ENCODE results near the gene ADGRL3. TPM values are rescaled to one million over a fixed set of nuclear protein-coding genes. Genes with fewer than 3 reads are reported as not detected.

The ADGRL3 gene
- total and polyA plus RNA-seq, 2 donors (not counting 1 experiment from before 2014, with no cell fraction given): not detected

GRCh38 chr4:61300266-61300844 lies 100.2 kb downstream of the ADGRL3 start:
- 72% methylated on average over 2 of the region's 2 CpGs for WGBS (ENCODE audit: insufficient coverage)
- no peaks in the 10 kb centered on the region for H3K9me3 ChIP-seq (ENCODE audit: control extremely low read depth in 1 of 3, control insufficient read depth in 2 of 3, insufficient read depth in 1 of 3, low read length in 2 of 3)
- H3K27me3 Mint-ChIP-seq: no peaks in the 10 kb centered on the region
- ATAC-seq (ENCODE audit: low read depth) (no peak), DNase-seq (no peak)
- no peak overlapping the region for H3K4me3 Mint-ChIP-seq
- H3K27ac Mint-ChIP-seq: no peak overlapping the region
- no peaks in the 10 kb centered on the region for H4K20me1 ChIP-seq (ENCODE audit: control insufficient read depth, insufficient read depth, low read length, poor library complexity, severe bottlenecking)
- H3K9ac ChIP-seq (ENCODE audit: low read length): no peak overlapping the region
- no peak overlapping the region for H3K4me3 ChIP-seq (ENCODE audit: control extremely low read depth in 1 of 5, extremely low read depth in 1 of 5, insufficient read depth in 1 of 5, low read depth in 2 of 5, low read length in 4 of 5)
- TF ChIP-seq EZH2 (IDR thresholded peaks at IDR 0.05; ENCODE audit: borderline replicate concordance, insufficient read depth, low read depth, low read length, poor library complexity, severe bottlenecking): no peak
- TF ChIP-seq CTCF (IDR thresholded peaks at IDR 0.05): no peak
- H2AFZ ChIP-seq (ENCODE audit: insufficient read depth, low read depth, low read length, poor library complexity, severe bottlenecking): no peak overlapping the region
- ChIA-PET CTCF (no interaction called here), POLR2A (no interaction called here)
- H3K4me2 ChIP-seq (replicated peaks; ENCODE audit: low read depth, low read length, poor library complexity, severe bottlenecking): no peak overlapping the region
- H3K36me3 ChIP-seq (replicated peaks in 1 of 2; ENCODE audit: control extremely low read depth in 1 of 2, control insufficient read depth in 1 of 2, extremely low read depth in 1 of 2, insufficient read depth in 2 of 2, low read length in 1 of 2): no peaks in the 10 kb centered on the region
- no peaks in the 10 kb centered on the region for H3K9me3 Mint-ChIP-seq (ENCODE audit: insufficient read depth)
- no peak overlapping the region for H3K27ac ChIP-seq (ENCODE audit: low read length in 2 of 2)
- no peaks in the 10 kb centered on the region for H3K79me2 ChIP-seq (ENCODE audit: control insufficient read depth, insufficient read depth, low read length)
- no peaks in the 10 kb centered on the region for H3K4me1 Mint-ChIP-seq
- intact Hi-C loops (cut with micrococcal nuclease): no loop called here
- no peaks in the 10 kb centered on the region for H3K27me3 ChIP-seq (replicated peaks in 1 of 4; ENCODE audit: control extremely low read depth in 1 of 4, control insufficient read depth in 3 of 4, insufficient read depth in 4 of 4, low read length in 3 of 4)
- no peaks in the 10 kb centered on the region for H3K4me1 ChIP-seq (ENCODE audit: control insufficient read depth in 2 of 2, insufficient read depth in 2 of 2, low read length in 2 of 2)

- H3K4me2 ChIP-seq (replicated peaks; ENCODE audit: low read depth, low read length, poor library complexity, severe bottlenecking): no peak overlapping the region
- Mint-ChIP-seq H3K27ac (no peak overlapping the region), H3K4me3 (no peak overlapping the region), H3K27me3 (no peaks in the 10 kb centered on the region), H3K9me3 (ENCODE audit: insufficient read depth) (no peaks in the 10 kb centered on the region), H3K4me1 (no peaks in the 10 kb centered on the region)
- TF ChIP-seq CTCF (IDR thresholded peaks at IDR 0.05) (no peak), EZH2 (IDR thresholded peaks at IDR 0.05; ENCODE audit: borderline replicate concordance, insufficient read depth, low read depth, low read length, poor library complexity, severe bottlenecking) (no peak)
- CTCF ChIA-PET: no interaction called here
- no peaks in the 10 kb centered on the region for H3K4me1 ChIP-seq (ENCODE audit: control insufficient read depth in 2 of 2, insufficient read depth in 2 of 2, low read length in 2 of 2)
- POLR2A ChIA-PET: no interaction called here
- H4K20me1 ChIP-seq (ENCODE audit: control insufficient read depth, insufficient read depth, low read length, poor library complexity, severe bottlenecking): no peaks in the 10 kb centered on the region
- WGBS (ENCODE audit: insufficient coverage): 67% methylated on average over 1 of the region's 3 CpGs
- no peak overlapping the region for H3K4me3 ChIP-seq (ENCODE audit: control extremely low read depth in 1 of 5, extremely low read depth in 1 of 5, insufficient read depth in 1 of 5, low read depth in 2 of 5, low read length in 4 of 5)
- H3K79me2 ChIP-seq (ENCODE audit: control insufficient read depth, insufficient read depth, low read length): no peaks in the 10 kb centered on the region
- H3K36me3 ChIP-seq (replicated peaks in 1 of 2; ENCODE audit: control extremely low read depth in 1 of 2, control insufficient read depth in 1 of 2, extremely low read depth in 1 of 2, insufficient read depth in 2 of 2, low read length in 1 of 2): no peaks in the 10 kb centered on the region
- H3K9me3 ChIP-seq (ENCODE audit: control extremely low read depth in 1 of 3, control insufficient read depth in 2 of 3, insufficient read depth in 1 of 3, low read length in 2 of 3): no peaks in the 10 kb centered on the region
- no peaks in the 10 kb centered on the region for H3K27me3 ChIP-seq (replicated peaks in 1 of 4; ENCODE audit: control extremely low read depth in 1 of 4, control insufficient read depth in 3 of 4, insufficient read depth in 4 of 4, low read length in 3 of 4)
- H2AFZ ChIP-seq (ENCODE audit: insufficient read depth, low read depth, low read length, poor library complexity, severe bottlenecking): no peak overlapping the region
- DNase-seq (no peak), ATAC-seq (ENCODE audit: low read depth) (no peak)
- intact Hi-C loops (cut with micrococcal nuclease): no loop called here
- H3K27ac ChIP-seq (ENCODE audit: low read length in 2 of 2): no peak overlapping the region
- H3K9ac ChIP-seq (ENCODE audit: low read length): no peak overlapping the region
These were observed 101.1 kb downstream of the ADGRL3 start for GRCh38 chr4:61301271-61301670.

Data from B cell (primary cell).